GM19023 (cell line): Measurements from ENCODE around the gene STARD10.
"Not testable (repeated sequence)": the region's sequence is repeated elsewhere in the genome, so short reads cannot be mapped to it uniquely, and the experiment has no call there.

Experiments
- ATAC-seq: cut with Tn5 transposase; IDR thresholded peaks from one replicate; pipeline ENCODE4 v1.9.1; 2021; ENCODE audit warnings: mild to moderate bottlenecking, moderate library complexity; ENCODE audit not compliant: unreplicated experiment

The STARD10 gene

GRCh38 chr11:72811686-72812085, 17.8 kb upstream of the STARD10 start:
- ATAC-seq: not testable (repeated sequence)

DNA sequence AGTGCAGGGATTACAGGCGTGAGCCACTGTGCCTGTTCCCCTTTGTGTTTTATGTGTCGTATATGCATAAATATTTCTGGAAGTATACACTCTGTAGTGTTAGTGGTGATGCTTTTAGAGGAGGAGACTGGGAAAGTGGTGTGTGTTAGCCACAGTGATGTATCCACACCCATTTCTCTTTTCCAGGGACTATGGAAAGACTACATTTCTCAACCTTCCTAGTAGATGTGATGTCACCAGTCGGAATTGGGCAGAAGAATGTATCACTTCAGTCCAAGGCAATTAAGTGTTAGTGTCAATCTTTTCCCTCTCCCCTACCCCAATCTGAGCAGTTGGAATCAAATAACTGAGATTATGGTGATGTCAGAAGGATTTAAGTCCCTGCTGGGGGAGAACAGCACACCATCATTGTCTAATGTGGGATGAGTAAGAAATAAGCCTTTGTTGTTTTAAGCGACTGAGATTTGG, 14.5 kb upstream of the STARD10 start:
- no peak for ATAC-seq

- no peak for ATAC-seq
Observed at GRCh38 chr11:72807792-72808191, 13.9 kb upstream of the STARD10 start.

- ATAC-seq: no peak
Observed at GRCh38 chr11:72807021-72807693, 13.3 kb upstream of the STARD10 start.

GRCh38 chr11:72806378-72806777, 12.5 kb upstream of the STARD10 start:
- not testable (repeated sequence) for ATAC-seq

DNA sequence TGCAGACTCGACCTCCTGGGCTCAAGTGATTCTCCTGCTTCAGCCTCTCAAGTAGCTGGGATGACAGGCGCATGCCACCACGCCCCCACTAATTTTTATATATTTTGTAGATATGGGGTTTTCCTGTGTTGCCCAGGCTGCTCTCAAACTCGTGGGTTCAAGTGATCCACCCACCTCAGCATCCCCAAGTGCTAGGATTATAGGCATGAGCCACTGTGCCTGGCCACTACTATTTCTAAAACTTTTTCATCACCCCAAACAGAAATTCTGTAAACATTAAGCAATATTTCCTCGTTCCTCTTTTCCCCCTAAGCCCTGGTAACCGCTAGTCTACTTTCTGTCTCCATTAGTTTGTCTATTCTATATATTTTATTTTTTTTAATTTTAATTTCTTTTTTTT, 11.4 kb upstream of the STARD10 start:
- ATAC-seq: no peak

- no peak for ATAC-seq
Observed at GRCh38 chr11:72802822-72803221, 9.0 kb upstream of the STARD10 start.

DNA sequence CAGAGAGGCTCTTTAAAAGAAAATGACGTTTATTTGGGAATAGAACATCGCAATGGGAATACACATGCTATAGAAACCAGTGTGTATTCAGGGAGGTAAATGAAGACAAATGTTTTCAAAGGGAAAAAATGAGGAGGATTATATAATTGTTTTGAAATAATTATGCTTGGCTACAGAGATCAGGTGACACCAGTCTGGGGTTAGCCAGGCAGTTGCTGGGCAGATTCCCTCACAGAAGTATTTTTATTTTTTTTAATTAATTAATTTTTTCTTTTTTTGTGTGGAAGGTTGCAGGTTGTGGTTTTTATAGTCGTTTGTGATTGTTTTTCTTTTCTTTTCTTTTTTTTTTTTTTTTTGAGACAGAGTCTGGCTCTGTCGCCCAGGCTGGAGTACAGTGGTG, 5.6 kb upstream of the STARD10 start:
- no peak for ATAC-seq

- no peak for ATAC-seq
Observed at GRCh38 chr11:72798361-72798760, 4.5 kb upstream of the STARD10 start.

DNA sequence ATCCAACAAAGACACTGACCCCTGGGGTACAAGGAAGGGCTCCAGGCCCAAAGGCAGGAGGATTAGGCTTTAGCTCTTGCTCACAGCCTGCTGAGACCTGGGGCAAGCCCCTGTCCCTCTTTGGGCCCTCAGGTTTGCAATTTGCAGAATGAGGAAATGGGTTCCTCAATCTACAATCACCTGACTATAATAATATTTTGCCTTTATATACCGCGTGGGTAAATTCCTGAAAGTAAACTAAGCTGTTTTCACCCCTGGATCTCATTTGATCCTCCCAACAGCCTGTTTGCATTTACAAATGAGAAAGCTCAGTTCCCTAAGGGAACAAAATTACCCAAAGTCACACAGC, 797 bp downstream of the STARD10 start:
- no peak for ATAC-seq

GRCh38 chr11:72792437-72793021, 1.3 kb downstream of the STARD10 start:
- no peak for ATAC-seq

DNA sequence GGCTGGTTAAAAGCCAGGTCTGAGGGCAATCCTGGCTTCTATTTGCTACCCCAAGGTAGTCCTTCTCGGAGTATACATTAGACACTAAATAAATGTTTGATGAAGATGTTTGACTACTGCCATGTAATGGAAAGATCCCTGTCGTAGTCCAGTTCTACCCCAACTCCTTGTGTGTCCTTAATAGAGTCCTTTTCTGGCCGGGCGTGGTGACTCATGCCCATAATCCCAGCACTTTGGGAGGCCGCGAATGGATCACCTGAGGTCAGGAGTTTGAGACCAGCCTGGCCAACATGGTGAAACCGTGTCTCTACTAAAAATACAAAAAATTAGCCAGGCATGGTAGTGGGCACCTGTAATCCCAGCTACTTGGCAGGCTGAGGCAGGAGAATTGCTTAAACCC, 2.6 kb downstream of the STARD10 start:
- not testable (repeated sequence) for ATAC-seq

- ATAC-seq: no peak
Observed at GRCh38 chr11:72789493-72790131, 4.2 kb downstream of the STARD10 start.

DNA sequence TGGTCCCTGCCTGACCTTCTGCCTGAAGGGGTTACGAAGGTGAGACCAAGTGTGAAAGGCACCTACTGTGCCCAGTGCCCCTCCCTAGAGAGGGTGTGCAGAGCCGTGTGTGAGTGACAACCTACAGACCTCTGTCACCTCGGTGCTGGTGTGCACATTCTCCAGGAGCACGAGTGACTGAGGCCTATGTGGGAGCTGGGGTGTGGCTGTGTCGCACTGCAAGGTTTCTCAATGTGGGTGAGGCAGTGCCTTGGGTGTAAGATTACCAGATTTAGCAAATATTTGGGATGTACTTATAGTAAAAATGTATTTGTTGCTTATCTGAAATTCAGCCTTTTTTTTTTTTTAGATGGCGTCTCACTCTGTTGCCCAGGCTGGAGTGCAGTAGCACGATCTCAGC, 5.6 kb downstream of the STARD10 start:
- ATAC-seq: no peak

DNA sequence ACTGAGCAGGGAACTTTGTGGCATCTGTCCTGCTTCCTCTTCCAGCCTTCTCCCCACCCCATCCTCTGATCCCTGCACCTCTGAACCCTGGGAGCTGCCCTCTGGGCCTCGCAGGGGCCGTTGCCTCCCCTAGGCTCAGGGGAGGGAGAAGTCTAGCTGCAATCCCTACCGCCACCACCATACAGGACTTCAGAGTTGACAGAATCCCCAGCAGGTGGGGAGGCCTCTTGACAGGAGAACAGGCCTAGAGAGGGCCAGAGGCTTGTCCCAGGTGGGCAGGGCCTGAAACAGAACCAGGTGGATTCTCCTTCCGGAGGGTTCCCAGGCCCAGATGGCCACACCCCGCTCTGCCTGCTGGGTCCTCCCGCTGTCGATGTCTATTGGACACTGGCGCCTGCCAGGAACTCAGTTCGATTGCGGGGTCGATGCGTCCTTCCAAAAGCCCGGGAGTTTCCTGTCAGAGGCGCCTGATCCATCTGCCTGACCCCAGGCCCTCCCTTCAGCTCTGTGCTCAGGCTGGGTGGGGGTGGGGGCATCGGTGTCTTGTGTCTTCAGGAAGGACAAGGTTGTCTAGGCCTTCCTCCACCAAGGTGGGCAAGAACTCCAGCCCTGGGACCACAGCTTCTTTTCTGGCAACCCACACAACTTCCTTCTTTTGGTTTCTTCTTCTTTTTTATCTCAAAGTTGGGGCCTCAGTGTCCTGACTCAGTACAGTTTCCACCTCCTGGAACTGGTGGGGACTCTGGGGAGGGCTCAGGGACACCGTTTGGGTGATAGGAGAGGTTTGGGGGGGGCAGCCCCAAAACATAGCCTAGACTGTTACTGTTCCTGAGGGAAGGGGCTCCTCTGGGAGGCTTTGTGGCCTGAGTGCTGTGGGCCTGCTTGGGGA, 6.4 kb downstream of the STARD10 start:
- ATAC-seq: no peak

- ATAC-seq: no peak
Observed at GRCh38 chr11:72786305-72787215, 7.3 kb downstream of the STARD10 start.

- no peak for ATAC-seq
Observed at GRCh38 chr11:72784662-72785061, 9.2 kb downstream of the STARD10 start.

DNA sequence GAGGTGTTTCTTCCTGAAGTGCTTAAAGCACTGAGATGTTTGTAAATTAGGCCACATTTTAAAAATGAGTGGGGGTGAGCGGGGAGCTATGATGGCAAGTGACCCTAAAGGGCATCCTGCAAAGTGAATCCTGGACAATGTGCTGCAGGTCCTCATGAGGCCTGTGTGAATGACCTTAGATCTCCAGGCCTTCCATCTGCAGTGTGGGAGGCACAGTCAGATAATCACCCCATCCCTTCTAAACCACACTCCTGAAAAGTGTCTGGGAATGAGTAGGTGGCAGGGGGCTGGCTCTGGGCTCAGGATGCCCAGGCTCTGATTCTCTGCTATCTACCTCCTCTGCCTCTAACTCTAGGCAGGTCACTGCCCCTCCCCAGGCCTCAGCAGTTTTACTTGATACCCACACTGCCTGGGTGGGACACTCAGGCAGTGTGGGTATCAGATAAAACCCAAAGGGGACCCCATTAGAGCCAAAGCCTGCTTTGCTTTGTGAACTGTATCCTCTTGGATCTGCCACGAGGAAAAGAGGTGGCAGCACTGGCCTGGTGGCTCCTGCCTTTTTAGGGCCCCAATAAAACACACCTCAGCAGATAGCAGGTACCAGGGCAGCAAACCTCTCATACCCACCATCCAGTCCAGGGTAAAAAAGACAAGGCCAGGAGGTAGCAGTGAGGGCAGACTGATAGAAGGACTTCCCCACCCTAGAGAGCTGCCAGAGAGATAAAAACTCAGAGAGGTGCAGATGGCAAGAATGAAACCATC, 10.5 kb downstream of the STARD10 start:
- no peak for ATAC-seq

GRCh38 chr11:72782081-72782920, 11.5 kb downstream of the STARD10 start:
- no peak for ATAC-seq
